ENCODE results near the gene GPR148. TPM values are rescaled to one million over a fixed set of nuclear protein-coding genes. Genes with fewer than 3 reads are reported as not detected.

The GPR148 gene
- total and polyA plus RNA-seq, 2 of the 4 experiments (the other 2 are of a cell fraction): not detected

GRCh38 chr2:130765464-130765863 lies 36.6 kb downstream of the GPR148 start:
- no peak overlapping the region for H2AK5ac ChIP-seq (ENCODE audit: low read depth, low read length)
- ATAC-seq (ENCODE audit: low read depth) (no peak), DNase-seq (no peak)
- no peak overlapping the region for H4K5ac ChIP-seq (ENCODE audit: low read depth, low read length)
- no peak overlapping the region for H3K18ac ChIP-seq (ENCODE audit: low read depth, low read length)
- dilution Hi-C loops (cut with HindIII; ENCODE audit: low sequenced_read_pairs, unreplicated experiment) (no loop called here), in situ Hi-C loops (cut with MboI; ENCODE audit: low sequenced_read_pairs) (no loop called here), intact Hi-C loops (cut with micrococcal nuclease) (no loop called here)
- no peak overlapping the region for H3K14ac ChIP-seq (replicated peaks; ENCODE audit: low read depth, low read length)
- CTCF ChIA-PET: no interaction called here
- H3K27me3 ChIP-seq (ENCODE audit: control insufficient read depth, insufficient read depth, low read length): no peaks in the 10 kb centered on the region
- no peak overlapping the region for H2BK5ac ChIP-seq (ENCODE audit: low read depth, low read length, poor library complexity, severe bottlenecking)
- POLR2A ChIA-PET (ENCODE audit: unreplicated experiment): no interaction called here
- no peak for TF ChIP-seq MAFK (IDR thresholded peaks at IDR 0.05; ENCODE audit: low read depth, low read length)
- TF ChIP-seq CTCF (conservative IDR thresholded peaks at IDR 0.05; ENCODE audit: low read depth, low read length): no peak
- H2BK15ac ChIP-seq (ENCODE audit: low read depth, low read length): no peak overlapping the region
- no peaks in the 10 kb centered on the region for H3K36me3 ChIP-seq (ENCODE audit: control insufficient read depth, insufficient read depth, low read length)
- no peak overlapping the region for H3K4ac ChIP-seq (ENCODE audit: low read depth, low read length)
- BruUV-seq (replicated peaks): no TSS peak
- H2AFZ ChIP-seq (replicated peaks; ENCODE audit: low read length, poor library complexity): no peak overlapping the region
- H3K79me1 ChIP-seq (ENCODE audit: low read depth in 1 of 2, low read length in 2 of 2): no peaks in the 10 kb centered on the region
- no peak overlapping the region for H2AK9ac ChIP-seq (replicated peaks; ENCODE audit: low read depth, low read length, poor library complexity)
- no peak overlapping the region for H3K23ac ChIP-seq (ENCODE audit: low read depth, low read length)
- no peak overlapping the region for H2BK120ac ChIP-seq (ENCODE audit: low read depth, low read length)
- H3K9me1 ChIP-seq (ENCODE audit: insufficient read depth, low read length): no peaks in the 10 kb centered on the region
- no peak overlapping the region for H3K9ac ChIP-seq (ENCODE audit: low read depth, low read length)
- no peak overlapping the region for H3K4me3 ChIP-seq (ENCODE audit: insufficient read depth, low read depth, low read length)
- no peaks in the 10 kb centered on the region for H3K4me1 ChIP-seq (ENCODE audit: control insufficient read depth, insufficient read depth, low read length)
- no peaks in the 10 kb centered on the region; the same call in 1 of the 2 replicates for H3K9me3 ChIP-seq (ENCODE audit: control insufficient read depth, insufficient read depth, low read length)
- no peak overlapping the region for H4K91ac ChIP-seq (ENCODE audit: insufficient read depth, low read depth, low read length)
- WGBS, 2 experiments (ENCODE audit: extremely low coverage in 2 of 2, insufficient read length in 1 of 2): 26% methylated on average over 2 of the region's 6 CpGs; no CpG with 5 or more reads in 1 of the 2 experiments
- no peak overlapping the region for H3K56ac ChIP-seq (ENCODE audit: extremely low read depth, insufficient read depth, low read length)
- no peaks in the 10 kb centered on the region for H4K20me1 ChIP-seq (ENCODE audit: insufficient read depth, low read length)
- H3K27ac ChIP-seq (ENCODE audit: insufficient read depth, low read length): no peak overlapping the region
- no peak overlapping the region for H4K8ac ChIP-seq (ENCODE audit: low read depth in 2 of 2, low read length in 2 of 2)
- H2BK20ac ChIP-seq (ENCODE audit: low read depth, low read length): no peak overlapping the region
- H3K4me2 ChIP-seq (ENCODE audit: low read depth, low read length): no peak overlapping the region

Measured in IMR-90 (cell line).